Measurements from ENCODE around the gene CATSPER4.

CATSPER4 gene

DNA sequence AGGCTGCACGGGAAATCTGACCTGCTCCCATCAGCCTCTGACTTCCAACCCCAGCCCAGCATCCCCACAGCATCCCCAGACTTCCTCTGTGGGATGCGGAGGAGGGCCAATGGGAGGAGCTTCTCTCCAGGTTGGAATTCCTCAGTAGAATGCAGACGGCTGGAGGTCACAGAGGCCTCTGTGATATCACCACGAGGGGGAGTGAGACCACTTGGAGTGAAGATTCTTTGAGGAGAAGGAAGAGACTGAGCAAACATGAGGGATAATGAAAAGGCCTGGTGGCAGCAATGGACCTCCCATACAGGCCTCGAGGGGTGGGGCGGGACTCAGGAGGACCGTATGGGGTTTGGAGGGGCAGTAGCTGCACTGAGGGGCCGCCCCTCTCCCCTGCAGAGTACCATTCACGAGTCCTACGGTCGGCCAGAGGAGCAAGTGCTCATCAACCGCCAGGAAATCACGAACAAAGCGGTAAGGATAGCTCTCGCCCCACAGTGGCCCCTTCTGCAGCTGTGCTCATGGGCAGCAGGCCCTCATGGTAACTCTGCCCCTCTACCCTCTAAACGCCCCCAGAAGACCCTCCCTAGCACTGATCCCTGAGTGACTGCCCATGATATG is at the start of gene CATSPER4:
Gene CATSPER4, plus strand, starts transcription at position 230 of the 615 bp plus-strand sequence. Its CDS starts 26 bp downstream, at position 256.
- peak; percentile 31 for TF ChIP-seq CTCF (IDR thresholded peaks at IDR 0.05; ENCODE audit: low read depth, low read length, missing control alignments)
- no peak for DNase-seq (ENCODE audit: low read depth)
- no peak within 1 kb of the TSS for H3K4me3 ChIP-seq (ENCODE audit: low read depth, low read length)
- in situ Hi-C loops (cut with HindIII; ENCODE audit: low sequenced_read_pairs): no loop called here

- in situ Hi-C loops (cut with HindIII; ENCODE audit: low sequenced_read_pairs): no loop called here
- TF ChIP-seq CTCF (IDR thresholded peaks at IDR 0.05; ENCODE audit: low read depth, low read length, missing control alignments): no peak
- DNase-seq (ENCODE audit: low read depth): no peak
- H3K4me3 ChIP-seq (ENCODE audit: low read depth, low read length): no peak overlapping the region
Observed at GRCh38 chr1:26142159-26142558, 48.2 kb upstream of the CATSPER4 start.

DNA sequence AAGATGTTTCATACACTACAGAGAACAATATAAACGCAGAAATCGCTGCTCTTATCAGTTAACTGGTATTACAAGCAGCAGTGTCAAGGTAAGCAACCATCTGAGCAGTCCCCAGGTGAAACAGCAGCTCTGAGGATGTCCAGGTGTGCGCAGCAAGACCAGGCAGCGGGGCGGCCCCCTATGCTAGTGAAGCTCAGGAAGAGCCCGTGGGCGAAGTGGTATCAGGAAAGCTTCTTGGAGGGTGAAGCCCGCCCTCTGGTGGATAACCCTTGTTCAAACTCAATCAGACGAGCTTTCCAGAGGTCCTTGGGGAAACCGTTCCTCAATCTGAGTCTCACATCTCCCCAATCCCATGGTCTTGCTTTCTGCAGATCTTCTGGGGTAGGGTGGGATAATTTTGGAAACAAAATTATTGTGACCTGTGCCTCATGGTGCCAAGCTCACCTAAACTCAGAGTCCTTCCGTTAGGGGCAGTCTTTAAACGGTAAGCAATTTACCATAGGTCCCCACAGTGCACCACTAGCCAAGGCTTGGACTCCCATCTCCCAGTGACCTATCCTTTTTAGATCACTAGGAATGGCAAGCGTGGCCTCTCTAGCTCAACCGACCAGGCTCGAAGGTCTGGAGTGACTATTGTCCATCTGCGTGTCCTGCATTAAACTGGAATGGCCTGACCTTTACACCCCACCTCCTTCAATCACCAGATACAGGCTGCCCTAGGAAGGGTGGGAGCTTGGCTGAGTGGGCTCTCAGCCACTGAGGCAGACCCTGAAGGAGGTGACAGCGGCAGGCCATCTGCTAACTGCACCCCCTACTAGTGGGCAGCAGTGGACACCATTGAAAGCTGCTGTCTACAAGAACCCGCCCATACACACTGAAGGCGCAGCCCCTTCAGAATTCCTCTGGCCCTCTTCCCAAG is 45.1 kb upstream of the CATSPER4 start:
- in situ Hi-C loops (cut with HindIII; ENCODE audit: low sequenced_read_pairs): loop anchor here (5.0 kb wide), 1 partner anchor 43 kb away; no protein-coding TSS in a partner anchor
- DNase-seq (ENCODE audit: low read depth): peak; percentile 75
- H3K4me3 ChIP-seq (ENCODE audit: low read depth, low read length): no peak overlapping the region
- TF ChIP-seq CTCF (IDR thresholded peaks at IDR 0.05; ENCODE audit: low read depth, low read length, missing control alignments): peak; percentile 79

GRCh38 chr1:26145960-26146294 is 44.5 kb upstream of the CATSPER4 start:
- DNase-seq (ENCODE audit: low read depth): no peak
- in situ Hi-C loops (cut with HindIII; ENCODE audit: low sequenced_read_pairs): loop anchor here (5.0 kb wide), 1 partner anchor 44 kb away; no protein-coding TSS in a partner anchor
- no peak for TF ChIP-seq CTCF (IDR thresholded peaks at IDR 0.05; ENCODE audit: low read depth, low read length, missing control alignments)
- H3K4me3 ChIP-seq (ENCODE audit: low read depth, low read length): no peak overlapping the region

- no peak for TF ChIP-seq CTCF (IDR thresholded peaks at IDR 0.05; ENCODE audit: low read depth, low read length, missing control alignments)
- H3K4me3 ChIP-seq (ENCODE audit: low read depth, low read length): no peak overlapping the region
Observed at GRCh38 chr1:26148887-26149286, 41.5 kb upstream of the CATSPER4 start.

DNA sequence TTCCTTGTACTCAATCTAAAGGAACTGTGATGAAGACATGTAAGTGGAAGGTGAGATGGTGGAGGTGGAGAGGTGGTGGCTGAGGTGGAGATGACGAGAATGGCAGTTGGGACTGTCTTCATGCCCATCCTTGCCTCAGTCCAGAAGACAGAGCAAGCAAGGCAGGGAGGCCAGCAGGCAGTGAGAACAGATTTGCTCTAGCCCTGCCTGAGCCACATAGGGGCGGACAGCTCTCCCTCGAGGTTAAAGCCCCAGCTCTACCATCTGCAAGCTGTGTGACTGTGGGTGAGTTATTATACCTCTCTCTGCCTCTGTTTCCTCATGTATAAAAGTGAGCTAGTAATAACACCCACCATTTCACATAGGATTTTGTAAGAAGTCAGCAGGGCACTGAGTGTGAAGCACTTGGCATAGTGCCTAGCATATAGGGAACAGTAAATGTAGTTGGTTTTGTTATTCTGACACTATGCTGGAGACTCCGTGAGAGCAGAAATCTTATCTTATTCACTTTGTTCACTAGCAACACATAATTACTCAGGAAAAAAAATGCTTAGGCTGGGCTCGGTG is 36.4 kb upstream of the CATSPER4 start:
- no peak for TF ChIP-seq CTCF (IDR thresholded peaks at IDR 0.05; ENCODE audit: low read depth, low read length, missing control alignments)
- no peak for DNase-seq (ENCODE audit: low read depth)
- no peak overlapping the region for H3K4me3 ChIP-seq (ENCODE audit: low read depth, low read length)
- in situ Hi-C loops (cut with HindIII; ENCODE audit: low sequenced_read_pairs): no loop called here

More at GRCh38 chr1:26148887-26149286, 41.5 kb upstream of the CATSPER4 start:
- in situ Hi-C loops (cut with HindIII; ENCODE audit: low sequenced_read_pairs): loop anchor here (5.0 kb wide), 1 partner anchor 47 kb away; no protein-coding TSS in a partner anchor
- DNase-seq (ENCODE audit: low read depth): no peak
